Bronchial epithelial cell (primary cell): ENCODE results near the gene CAMP. TPM values are rescaled to one million over a fixed set of nuclear protein-coding genes. Genes with fewer than 3 reads are reported as not detected.

Experiments used
- DNase-seq: peaks from one replicate; pipeline ENCODE4 v3.0.0-alpha.2; 2010; ENCODE audit warnings: low read depth
- FAIRE-seq: peaks from 2 replicates; lab custom pipeline; 2011; peaks lifted over from hg19 to GRCh38; lab: Jason Lieb, UNC
- H3K27me3 ChIP-seq: 2 replicates; pipeline ENCODE4 v1.5.1; 2011; ENCODE audit warnings: low read length; ENCODE audit not compliant: control insufficient read depth, insufficient read depth
- H3K36me3 ChIP-seq: 2 replicates; pipeline ENCODE4 v1.5.1; 2011; ENCODE audit warnings: low read length; ENCODE audit not compliant: control insufficient read depth, insufficient read depth
- H3K4me3 ChIP-seq: 2 replicates; pipeline ENCODE4 v1.5.1; 2011; ENCODE audit warnings: mild to moderate bottlenecking, low read depth, low read length, control low read depth
- total RNA-seq: library from RNA; depleted of rRNA; stranded (reverse); fragments of >200 nt; gene quantifications from 2 replicates; pipeline ENCODE4 v1.2.1, GENCODE V29; 2014
- TF ChIP-seq, protein P1 (sequence below): IDR thresholded peaks from 2 replicates; pipeline ENCODE4 v1.5.1; 2011; ENCODE audit warnings: mild to moderate bottlenecking, moderate library complexity, low read length, control low read depth, inconsistent platforms; ENCODE audit not compliant: insufficient read depth, severe bottlenecking

CAMP gene
- total RNA-seq, 1 donor from 2014 or later: 11.3 TPM

DNA sequence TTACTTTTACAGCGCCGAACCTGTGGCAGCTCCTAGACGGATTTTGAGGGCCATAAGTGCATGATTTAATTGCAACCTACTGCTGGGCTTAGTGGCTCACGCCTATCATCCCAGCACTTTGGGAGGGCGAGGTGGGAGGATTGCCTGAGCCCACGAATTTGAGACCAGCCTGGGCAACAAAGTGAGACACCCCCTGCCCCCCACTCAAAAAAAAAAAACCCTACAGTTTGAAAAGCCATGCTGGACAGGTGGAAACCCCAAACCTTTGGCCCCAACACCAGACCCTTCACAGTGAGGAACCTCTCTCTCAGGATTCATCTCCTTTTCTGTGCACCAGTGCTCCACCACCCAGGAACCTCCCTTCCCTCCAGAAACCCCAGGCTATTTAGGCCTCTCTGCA is 34.0 kb upstream of the CAMP start:
- no peak for DNase-seq
- Histone ChIP-seq H3K36me3 (no peaks in the 10 kb centered on the region), H3K27me3 (no peaks in the 10 kb centered on the region), H3K4me3 (no peak overlapping the region)
- no peak for FAIRE-seq
- TF ChIP-seq, protein P1, sequence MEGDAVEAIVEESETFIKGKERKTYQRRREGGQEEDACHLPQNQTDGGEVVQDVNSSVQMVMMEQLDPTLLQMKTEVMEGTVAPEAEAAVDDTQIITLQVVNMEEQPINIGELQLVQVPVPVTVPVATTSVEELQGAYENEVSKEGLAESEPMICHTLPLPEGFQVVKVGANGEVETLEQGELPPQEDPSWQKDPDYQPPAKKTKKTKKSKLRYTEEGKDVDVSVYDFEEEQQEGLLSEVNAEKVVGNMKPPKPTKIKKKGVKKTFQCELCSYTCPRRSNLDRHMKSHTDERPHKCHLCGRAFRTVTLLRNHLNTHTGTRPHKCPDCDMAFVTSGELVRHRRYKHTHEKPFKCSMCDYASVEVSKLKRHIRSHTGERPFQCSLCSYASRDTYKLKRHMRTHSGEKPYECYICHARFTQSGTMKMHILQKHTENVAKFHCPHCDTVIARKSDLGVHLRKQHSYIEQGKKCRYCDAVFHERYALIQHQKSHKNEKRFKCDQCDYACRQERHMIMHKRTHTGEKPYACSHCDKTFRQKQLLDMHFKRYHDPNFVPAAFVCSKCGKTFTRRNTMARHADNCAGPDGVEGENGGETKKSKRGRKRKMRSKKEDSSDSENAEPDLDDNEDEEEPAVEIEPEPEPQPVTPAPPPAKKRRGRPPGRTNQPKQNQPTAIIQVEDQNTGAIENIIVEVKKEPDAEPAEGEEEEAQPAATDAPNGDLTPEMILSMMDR: no peak

DNA sequence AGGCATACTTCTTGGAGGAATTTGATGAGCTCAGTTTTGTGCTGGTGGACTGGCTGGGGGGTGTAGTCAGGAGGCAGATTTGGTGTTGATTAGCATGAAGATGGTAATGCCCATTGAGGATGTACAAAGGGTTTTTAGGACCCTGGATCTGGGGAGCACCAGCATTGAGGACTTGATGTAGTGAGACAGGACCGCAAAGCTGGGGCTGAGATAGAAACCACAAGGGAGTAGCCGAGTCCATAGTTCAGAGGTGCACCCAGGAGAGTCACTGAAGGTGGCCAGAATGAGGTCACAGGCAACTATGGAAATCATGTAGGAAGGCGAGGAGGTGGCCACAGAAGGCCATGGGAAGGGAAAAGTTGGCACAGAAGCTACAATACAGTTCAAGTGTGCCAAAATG is 32.4 kb upstream of the CAMP start:
- DNase-seq: no peak
- TF ChIP-seq, protein P1: no peak
- FAIRE-seq: no peak
- Histone ChIP-seq H3K27me3 (no peaks in the 10 kb centered on the region), H3K36me3 (no peaks in the 10 kb centered on the region), H3K4me3 (no peak overlapping the region)

DNA sequence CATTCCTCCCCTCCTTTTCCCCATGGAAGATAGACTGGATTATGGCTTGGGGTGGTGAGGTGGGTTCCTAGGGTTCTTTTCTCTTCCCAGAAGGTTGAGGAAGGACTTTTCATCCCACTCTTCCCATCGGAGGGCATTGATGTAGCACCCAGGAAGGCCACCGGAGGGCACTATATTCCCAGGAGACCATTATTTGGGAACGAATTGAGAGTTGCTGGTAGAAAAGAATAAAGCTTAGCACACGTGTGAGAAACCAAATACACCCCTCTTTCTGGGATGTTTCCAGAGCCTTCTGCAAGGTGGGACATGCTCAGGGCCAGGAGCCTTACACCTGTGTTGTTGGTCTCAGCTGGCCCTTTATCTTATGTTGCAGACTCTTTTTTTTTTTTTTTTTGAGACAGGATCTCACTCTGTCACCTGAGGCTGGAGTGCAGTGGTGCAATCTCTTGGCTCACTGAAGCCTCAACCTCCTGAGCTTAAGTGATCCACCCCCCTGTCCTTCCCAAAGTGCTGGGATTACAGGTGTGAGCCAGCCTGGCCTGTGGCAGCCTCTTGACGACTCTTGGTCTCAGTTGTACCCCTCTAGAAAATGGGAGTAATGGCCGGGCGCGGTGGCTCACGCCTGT is 28.7 kb upstream of the CAMP start:
- H3K36me3 ChIP-seq: no peaks in the 10 kb centered on the region
- DNase-seq (peak; percentile 68), FAIRE-seq (no peak)
- no peaks in the 10 kb centered on the region for H3K27me3 ChIP-seq
- no peak overlapping the region for H3K4me3 ChIP-seq
- TF ChIP-seq, protein P1: peak; percentile 76

GRCh38 chr3:48196611-48197010 is 26.7 kb upstream of the CAMP start:
- no peak for FAIRE-seq
- no peaks in the 10 kb centered on the region for H3K27me3 ChIP-seq

DNA sequence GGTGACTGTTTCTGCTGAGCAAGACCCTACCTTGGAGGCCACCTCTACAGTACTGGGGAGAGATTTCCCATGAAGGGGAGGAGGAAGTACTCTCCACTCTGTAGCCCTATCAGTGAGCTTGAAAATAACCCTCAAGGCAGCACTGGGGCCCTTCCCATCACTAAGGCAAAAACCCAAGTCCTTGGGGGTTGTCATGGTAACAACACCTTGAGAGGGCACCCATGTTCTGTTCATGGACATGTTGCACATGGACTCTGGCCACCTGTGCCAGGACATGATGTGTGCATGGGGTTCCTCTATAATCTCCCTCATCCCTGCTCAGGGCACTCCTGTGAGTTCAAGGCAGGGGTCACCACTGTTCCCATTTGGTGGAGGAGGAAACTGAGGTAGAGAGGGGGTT is 24.2 kb upstream of the CAMP start:
- H3K36me3 ChIP-seq: no peaks in the 10 kb centered on the region
- DNase-seq (no peak), FAIRE-seq (peak; percentile 18)
- TF ChIP-seq, protein P1: no peak
- H3K27me3 ChIP-seq: no peaks in the 10 kb centered on the region
- H3K4me3 ChIP-seq: no peak overlapping the region

More at GRCh38 chr3:48196611-48197010, 26.7 kb upstream of the CAMP start:
- H3K36me3 ChIP-seq: no peaks in the 10 kb centered on the region
- no peak overlapping the region for H3K4me3 ChIP-seq
- DNase-seq: no peak
- TF ChIP-seq, protein P1: no peak

GRCh38 chr3:48202632-48203031 is 20.7 kb upstream of the CAMP start:
- no peaks in the 10 kb centered on the region for H3K27me3 ChIP-seq
- FAIRE-seq: no peak
- no peaks in the 10 kb centered on the region for H3K36me3 ChIP-seq
- TF ChIP-seq, protein P1: no peak
- H3K4me3 ChIP-seq: no peak overlapping the region
- no peak for DNase-seq
